ENCODE measurements around the gene ADARB1. TPM values are rescaled to one million over a fixed set of nuclear protein-coding genes. Genes with fewer than 3 reads are reported as not detected.

Gene ADARB1
- total and polyA plus RNA-seq, 2 of the 4 experiments (the other 2 are of a cell fraction): 39.8 to 47.3 TPM

DNA sequence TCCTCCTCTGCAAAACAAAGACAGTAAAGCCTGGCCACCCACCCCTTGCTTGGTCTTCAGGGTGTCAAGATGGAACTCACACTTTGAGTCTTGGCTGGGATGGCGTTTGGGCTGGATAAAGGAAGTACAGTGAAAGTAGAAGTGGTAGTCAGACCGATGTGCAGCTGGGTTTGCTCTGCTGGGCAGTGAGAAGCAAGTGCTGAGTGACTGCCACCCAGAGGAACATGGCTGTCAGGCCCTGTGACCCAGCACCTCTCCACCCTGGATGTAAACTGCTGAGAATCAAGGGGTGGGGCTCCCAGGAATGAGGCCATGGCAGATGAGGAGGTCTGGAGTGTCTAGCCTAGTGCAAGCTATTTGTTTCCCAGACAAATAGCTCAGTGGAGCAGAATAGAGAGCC, 162.1 kb downstream of the ADARB1 start:
- no peak overlapping the region for H2AK9ac ChIP-seq (replicated peaks; ENCODE audit: low read depth, low read length, poor library complexity)
- no TSS peak for BruUV-seq (replicated peaks)
- DNase-seq (no peak), ATAC-seq (ENCODE audit: low read depth) (0 out of 2 replicates have a peak, but pooled peaks have one; percentile 27)
- H3K9me3 ChIP-seq (ENCODE audit: control insufficient read depth, insufficient read depth, low read length): peaks cover 11% of the 10 kb centered on the region
- H3K27me3 ChIP-seq (ENCODE audit: control insufficient read depth, insufficient read depth, low read length): peaks cover 17% of the 10 kb centered on the region
- H3K18ac ChIP-seq (ENCODE audit: low read depth, low read length): no peak overlapping the region
- TF ChIP-seq SMC3 (IDR thresholded peaks at IDR 0.05; ENCODE audit: low read depth, low read length): no peak
- no peak for TF ChIP-seq USF2 (IDR thresholded peaks at IDR 0.05; ENCODE audit: low read depth, low read length)
- TF ChIP-seq MAFK (IDR thresholded peaks at IDR 0.05; ENCODE audit: low read depth, low read length): no peak
- no peak for TF ChIP-seq NFE2L2 (IDR thresholded peaks at IDR 0.05; ENCODE audit: low read depth, low read length)
- TF ChIP-seq CHD1 (IDR thresholded peaks at IDR 0.05; ENCODE audit: low read depth, low read length): no peak
- TF ChIP-seq CEBPB (IDR thresholded peaks at IDR 0.05; ENCODE audit: low read depth, low read length): no peak
- TF ChIP-seq MXI1 (IDR thresholded peaks at IDR 0.05; ENCODE audit: borderline replicate concordance, low read depth, low read length): no peak
- TF ChIP-seq BHLHE40 (IDR thresholded peaks at IDR 0.05; ENCODE audit: low read depth, low read length): no peak
- TF ChIP-seq FOS (IDR thresholded peaks at IDR 0.05; ENCODE audit: low read depth, low read length): no peak
- no peak for TF ChIP-seq RCOR1 (IDR thresholded peaks at IDR 0.05; ENCODE audit: insufficient replicate concordance, low read length)
- TF ChIP-seq RFX5 (IDR thresholded peaks at IDR 0.05; ENCODE audit: low read depth, low read length): no peak
- TF ChIP-seq RAD21 (IDR thresholded peaks at IDR 0.05; ENCODE audit: low read length): no peak
- no peak for TF ChIP-seq MAZ (IDR thresholded peaks at IDR 0.05; ENCODE audit: borderline replicate concordance, low read depth, low read length)
- no peak for TF ChIP-seq POLR2A (IDR thresholded peaks at IDR 0.05; ENCODE audit: low read depth, low read length)
- H4K5ac ChIP-seq (ENCODE audit: low read depth, low read length): no peak overlapping the region
- no peak overlapping the region for H2AFZ ChIP-seq (replicated peaks; ENCODE audit: low read length, poor library complexity)
- H3K4ac ChIP-seq (ENCODE audit: low read depth, low read length): no peak overlapping the region
- no peak overlapping the region for H2BK120ac ChIP-seq (ENCODE audit: low read depth, low read length)
- H3K4me2 ChIP-seq (ENCODE audit: low read depth, low read length): no peak overlapping the region
- no peak overlapping the region for H4K91ac ChIP-seq (ENCODE audit: insufficient read depth, low read depth, low read length)
- H3K79me1 ChIP-seq (ENCODE audit: low read depth in 1 of 2, low read length in 2 of 2): no peaks in the 10 kb centered on the region
- no peak overlapping the region for H3K56ac ChIP-seq (ENCODE audit: extremely low read depth, insufficient read depth, low read length)
- H4K20me1 ChIP-seq (ENCODE audit: insufficient read depth, low read length): no peaks in the 10 kb centered on the region
- H3K36me3 ChIP-seq (ENCODE audit: control insufficient read depth, insufficient read depth, low read length): no peaks in the 10 kb centered on the region
- no peak overlapping the region for H2BK5ac ChIP-seq (ENCODE audit: low read depth, low read length, poor library complexity, severe bottlenecking)
- H4K8ac ChIP-seq (ENCODE audit: low read depth in 2 of 2, low read length in 2 of 2): no peak overlapping the region
- intact Hi-C loops (cut with micrococcal nuclease): no loop called here
- no peak overlapping the region for H2AK5ac ChIP-seq (ENCODE audit: low read depth, low read length)
- no CpG with 5 or more reads among the region's 2 CpGs for WGBS, 2 experiments (ENCODE audit: extremely low coverage in 2 of 2, insufficient read length in 1 of 2)
- no peak overlapping the region for H3K14ac ChIP-seq (replicated peaks; ENCODE audit: low read depth, low read length)
- no peak overlapping the region for H2BK15ac ChIP-seq (ENCODE audit: low read depth, low read length)
- H3K4me3 ChIP-seq (ENCODE audit: insufficient read depth, low read depth, low read length): no peak overlapping the region
- H3K9ac ChIP-seq (ENCODE audit: low read depth, low read length): no peak overlapping the region
- no peaks in the 10 kb centered on the region for H3K4me1 ChIP-seq (ENCODE audit: control insufficient read depth, insufficient read depth, low read length)
- dilution Hi-C loops (cut with HindIII; ENCODE audit: low sequenced_read_pairs, unreplicated experiment): no loop called here
- no peak overlapping the region for H3K27ac ChIP-seq (ENCODE audit: insufficient read depth, low read length)
- no peaks in the 10 kb centered on the region for H3K9me1 ChIP-seq (ENCODE audit: insufficient read depth, low read length)
- no peak overlapping the region for H3K23ac ChIP-seq (ENCODE audit: low read depth, low read length)
- POLR2A ChIA-PET (ENCODE audit: unreplicated experiment): no interaction called here
- no peak overlapping the region for H2BK20ac ChIP-seq (ENCODE audit: low read depth, low read length)
- CTCF ChIA-PET: no interaction called here
- in situ Hi-C loops (cut with MboI; ENCODE audit: low sequenced_read_pairs): no loop called here

Measured in IMR-90 (cell line).